Measurements from ENCODE around the gene DOCK1.
"Not testable (repeated sequence)": the region's sequence is repeated elsewhere in the genome, so short reads cannot be mapped to it uniquely, and the experiment has no call there.

Gene DOCK1

DNA sequence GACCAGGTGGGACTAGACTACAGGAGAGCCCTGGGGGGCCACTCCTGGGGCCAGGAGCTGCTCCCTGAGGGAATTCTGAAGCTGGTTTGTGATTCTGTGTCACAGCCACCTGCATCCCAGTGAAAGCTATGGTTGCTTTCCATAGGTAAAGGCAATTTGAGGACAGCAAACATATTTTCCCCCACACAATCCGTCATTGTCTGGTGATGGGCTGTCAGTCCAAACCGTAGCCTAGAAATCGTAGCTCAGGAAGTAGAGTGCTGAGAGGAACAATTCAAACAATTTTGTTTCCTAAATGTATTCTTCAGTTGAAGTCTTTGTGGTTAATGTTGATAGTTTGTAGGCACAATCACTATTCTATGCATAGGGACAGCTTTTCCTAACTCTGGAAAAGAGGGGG, 397.1 kb downstream of the DOCK1 start:
- no peak for DNase-seq

- DNase-seq: no peak
Measured at GRCh38 chr10:127303105-127303504, 397.9 kb downstream of the DOCK1 start.

GRCh38 chr10:127303746-127304145, 398.5 kb downstream of the DOCK1 start:
- no peak for DNase-seq

DNA sequence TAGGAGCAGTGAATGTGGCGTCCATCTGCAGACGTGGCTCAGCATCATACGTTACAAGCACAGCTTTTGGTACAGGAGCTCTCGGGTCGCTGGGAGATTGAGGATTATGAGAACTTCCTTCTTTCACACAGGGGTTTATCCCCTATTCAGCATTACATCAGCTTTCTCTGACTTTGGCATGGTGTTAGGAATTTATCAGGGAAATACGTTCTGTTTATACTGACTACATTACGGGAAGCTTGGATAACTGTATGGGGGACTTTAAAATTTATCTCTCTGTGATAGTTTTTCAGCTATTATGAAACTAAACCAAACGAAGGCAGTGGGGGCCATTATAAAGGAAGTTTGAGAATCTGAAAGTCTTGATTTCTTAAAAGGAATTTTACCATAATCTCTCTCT, 401.3 kb downstream of the DOCK1 start:
- DNase-seq: no peak

- no peak for DNase-seq
Measured at GRCh38 chr10:127307338-127307737, 402.1 kb downstream of the DOCK1 start.

DNA sequence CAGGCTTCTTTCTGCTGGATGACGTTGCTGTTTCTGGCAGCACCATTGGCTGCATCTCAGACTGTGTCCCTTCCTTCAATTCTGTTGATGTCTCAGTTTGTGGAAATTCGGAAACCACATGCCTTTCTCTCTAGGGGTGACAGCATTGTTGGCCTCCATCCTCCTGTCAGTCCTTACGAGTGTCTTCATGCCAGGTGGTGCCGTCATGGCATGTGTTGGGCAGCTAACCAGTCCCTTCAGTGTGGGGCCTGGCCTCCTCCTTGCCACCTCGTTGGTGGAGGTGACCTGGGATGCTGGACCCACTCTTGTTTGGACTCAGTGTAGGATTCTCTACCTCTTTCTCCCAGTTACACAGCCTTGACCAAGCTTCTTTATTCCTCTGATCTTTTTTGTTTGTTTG, 402.8 kb downstream of the DOCK1 start:
- DNase-seq: no peak

DNA sequence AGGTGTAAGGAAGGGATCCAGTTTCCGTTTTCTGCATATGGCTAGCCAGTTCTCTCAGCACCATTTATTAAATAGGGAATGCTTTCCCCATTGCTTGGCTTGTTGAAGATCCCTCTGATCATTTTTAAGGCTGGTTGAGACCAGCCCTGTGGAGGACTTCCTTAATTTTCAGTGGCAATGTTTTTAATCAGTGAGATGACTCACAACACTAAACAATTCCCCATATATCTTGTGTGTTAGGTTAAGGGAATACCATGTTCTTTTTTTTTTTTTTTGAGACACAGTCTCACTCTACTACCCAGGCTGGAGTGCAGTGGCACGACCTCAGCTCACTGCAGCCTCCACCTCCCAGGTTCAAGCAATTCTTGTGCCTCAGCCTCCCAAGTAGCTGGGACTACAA, 404.4 kb downstream of the DOCK1 start:
- not testable (repeated sequence) for DNase-seq

- DNase-seq: no peak
Measured at GRCh38 chr10:127310430-127310829, 405.2 kb downstream of the DOCK1 start.

DNA sequence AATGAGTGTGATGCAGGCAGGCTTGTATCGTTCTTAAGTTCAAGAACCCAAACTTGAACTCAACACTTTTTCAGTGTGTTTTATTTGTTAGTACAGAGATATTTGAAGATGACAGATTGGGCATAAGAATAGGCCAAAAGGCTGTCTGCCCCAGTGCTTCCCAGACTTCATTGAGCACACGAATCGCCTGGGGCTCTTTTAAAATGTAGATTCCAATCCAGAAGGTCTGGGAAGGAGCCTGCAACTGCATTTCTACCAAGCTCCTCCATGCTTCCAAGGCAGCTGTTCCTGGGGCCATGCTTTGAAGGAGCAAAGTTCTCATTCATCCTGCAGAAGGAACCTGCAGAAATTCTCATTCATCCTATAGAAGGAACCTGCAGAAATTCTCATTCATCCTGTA, 405.7 kb downstream of the DOCK1 start:
- no peak for DNase-seq

- peak in 9 of 58 donors; percentile 3 to 21 (median 7) for DNase-seq
Measured at GRCh38 chr10:127313996-127314700, 408.9 kb downstream of the DOCK1 start.

DNA sequence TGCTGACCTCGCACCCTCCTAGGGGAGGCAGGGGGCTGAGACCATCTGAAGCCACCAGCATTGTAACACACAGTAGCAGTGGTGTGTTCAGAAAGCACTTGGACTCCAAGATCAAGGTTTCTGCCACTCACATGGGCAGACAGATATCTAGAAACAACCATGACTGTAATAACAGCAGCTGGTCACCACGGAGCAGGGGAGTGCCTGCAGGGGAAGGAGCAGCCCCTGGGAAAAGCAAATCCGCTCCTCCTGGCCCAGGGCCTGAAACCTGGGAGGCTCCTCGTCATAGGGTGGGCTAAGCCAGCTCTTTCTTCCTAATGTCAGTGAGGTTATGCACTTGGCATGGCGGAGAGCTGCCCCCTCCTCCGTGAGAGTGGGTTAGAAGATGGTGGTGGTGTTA, 409.6 kb downstream of the DOCK1 start:
- DNase-seq: no peak

DNA sequence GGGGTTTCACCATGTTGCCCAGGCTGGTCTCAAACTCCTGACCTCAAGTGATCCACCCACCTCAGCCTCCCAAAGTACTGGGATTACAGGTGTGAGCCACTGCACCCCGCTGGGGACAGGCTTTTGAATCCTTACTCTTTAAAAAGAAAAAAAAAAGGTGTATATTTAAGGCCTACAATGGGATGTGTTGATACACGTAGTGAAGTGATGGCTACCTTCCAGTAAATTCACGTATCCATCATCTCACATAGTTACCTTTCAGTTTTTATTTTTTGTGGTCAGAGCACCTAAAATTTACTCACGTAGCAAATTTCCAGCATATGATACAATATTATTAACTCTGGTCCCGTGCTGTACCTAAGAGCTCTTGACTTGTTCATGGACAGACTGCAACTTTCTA, 410.7 kb downstream of the DOCK1 start:
- DNase-seq: no peak

DNA sequence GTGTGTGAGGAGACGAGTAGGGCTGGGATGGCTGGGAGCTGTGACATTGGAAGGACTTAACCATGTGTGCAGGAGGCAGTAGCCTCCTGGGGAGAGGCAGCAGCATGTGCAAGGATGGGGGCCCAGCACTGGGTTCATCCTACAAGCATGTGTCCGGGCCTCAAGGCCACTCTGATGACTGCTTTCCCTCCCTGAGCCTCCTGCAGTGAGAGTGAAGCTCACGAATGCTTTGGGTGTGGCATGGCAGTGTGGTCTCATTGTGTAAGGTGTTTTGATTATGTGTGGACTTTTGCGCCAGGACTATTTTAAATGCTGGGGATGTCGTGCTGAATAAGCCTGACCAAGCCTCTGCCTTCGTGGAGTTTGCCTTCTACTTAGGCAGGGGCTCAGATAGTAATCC, 413.2 kb downstream of the DOCK1 start:
- no peak for DNase-seq

DNA sequence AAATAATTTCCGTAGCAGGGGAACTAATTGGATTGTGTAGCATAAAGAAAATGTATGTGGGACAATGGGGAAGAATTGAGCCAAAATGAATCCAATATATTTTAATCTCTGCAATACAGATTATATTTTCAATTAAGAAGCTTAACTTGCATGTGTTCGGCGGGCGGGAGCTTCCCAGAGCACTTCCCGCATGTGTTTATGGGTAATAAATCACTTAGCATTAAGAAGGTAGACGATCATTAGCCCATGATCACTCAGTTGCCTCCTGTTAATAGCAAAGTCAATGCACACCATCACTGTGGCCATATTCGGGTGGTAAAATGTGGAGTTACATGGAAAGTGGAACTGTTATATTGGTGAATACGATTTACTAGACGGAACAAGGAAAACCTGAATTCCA, 414.0 kb downstream of the DOCK1 start:
- DNase-seq: no peak

DNA sequence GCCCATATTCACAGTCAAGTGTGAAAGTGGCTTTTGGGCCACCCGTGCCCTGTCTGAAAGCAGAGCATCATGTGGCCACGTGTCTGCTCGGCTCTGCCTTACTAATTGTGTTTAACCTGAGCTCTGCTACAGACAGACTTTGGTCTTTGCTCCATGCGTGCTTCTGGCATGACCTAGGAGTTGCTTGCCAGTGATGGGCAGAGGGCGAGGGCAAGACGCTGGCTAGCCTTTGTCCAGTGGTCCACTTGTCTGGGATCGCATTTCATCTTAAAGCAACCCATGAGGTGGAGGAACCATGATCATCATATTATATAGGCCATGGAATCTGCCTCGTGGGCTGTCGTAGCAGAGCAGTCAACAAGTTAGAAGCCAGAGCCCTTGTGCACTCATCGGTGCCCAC, 414.5 kb downstream of the DOCK1 start:
- DNase-seq: no peak

GRCh38 chr10:127320176-127320575, 414.9 kb downstream of the DOCK1 start:
- no peak for DNase-seq

DNA sequence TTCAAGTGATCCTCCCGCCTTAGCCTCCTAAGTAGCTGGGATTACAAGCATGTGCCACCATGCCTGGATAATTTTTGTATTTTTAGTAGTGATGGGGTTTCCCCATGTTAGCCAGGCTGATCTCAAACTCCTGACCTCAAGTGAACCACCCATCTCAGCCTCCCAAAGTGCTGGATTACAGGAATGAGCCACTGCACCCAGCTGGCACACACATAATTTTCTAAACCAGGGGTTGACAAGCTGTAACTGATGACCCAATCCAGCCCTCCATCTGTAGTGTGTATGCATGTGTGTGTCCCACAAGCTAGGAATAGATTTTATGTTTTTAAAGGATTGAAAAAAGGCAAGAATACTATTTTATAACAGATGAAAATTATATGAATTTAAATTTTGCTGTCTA, 417.1 kb downstream of the DOCK1 start:
- no peak for DNase-seq

DNA sequence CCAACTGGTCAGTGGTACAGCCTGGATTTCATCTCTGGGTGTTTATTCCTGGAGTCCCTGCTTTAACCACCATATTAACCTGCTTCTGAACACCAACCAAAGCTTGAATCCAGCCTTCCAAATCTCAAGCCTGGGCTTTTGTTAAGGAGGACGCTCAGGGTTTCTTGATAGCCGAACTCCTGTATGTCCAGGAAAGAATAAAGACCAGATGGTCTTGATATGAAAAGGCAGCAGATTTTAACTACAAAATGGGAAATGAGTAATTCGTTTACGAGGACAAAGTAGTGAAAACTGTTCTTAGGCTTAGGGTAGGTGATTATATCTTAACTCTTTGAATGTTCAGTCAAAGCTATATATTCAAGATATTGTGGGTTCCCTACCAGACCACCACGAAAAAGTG, 420.3 kb downstream of the DOCK1 start:
- no peak for DNase-seq

GRCh38 chr10:127326883-127327282, 421.7 kb downstream of the DOCK1 start:
- DNase-seq: no peak

- no peak for DNase-seq
Measured at GRCh38 chr10:127331696-127332095, 426.5 kb downstream of the DOCK1 start.

GRCh38 chr10:127332631-127333030, 427.4 kb downstream of the DOCK1 start:
- no peak for DNase-seq

- DNase-seq: no peak
Measured at GRCh38 chr10:127337801-127338200, 432.6 kb downstream of the DOCK1 start.

GRCh38 chr10:127338399-127339110, 433.3 kb downstream of the DOCK1 start:
- DNase-seq: no peak
